Muscle of leg (tissue), 11 donors: ENCODE measurements around the gene CHST3. TPM values are rescaled to one million over a fixed set of nuclear protein-coding genes. Genes with fewer than 3 reads are reported as not detected.

ENCODE experiments used
- DNase-seq: peaks from one replicate; pipeline ENCODE4 v3.0.0; 2013
- H3K27ac ChIP-seq: one replicate; pipeline ENCODE4 v1.5.1; 2013; ENCODE audit warnings: mild to moderate bottlenecking, low read length, control low read depth
- H3K27me3 ChIP-seq: one replicate; pipeline ENCODE4 v1.6.1; 2013; ENCODE audit warnings: low read length; ENCODE audit not compliant: control insufficient read depth, insufficient read depth
- H3K36me3 ChIP-seq: one replicate; pipeline ENCODE4 v1.6.1; 2013; ENCODE audit warnings: low read length; ENCODE audit not compliant: control insufficient read depth, insufficient read depth
- H3K4me1 ChIP-seq: one replicate; pipeline ENCODE4 v1.6.1; 2013; ENCODE audit warnings: low read length; ENCODE audit not compliant: control insufficient read depth, insufficient read depth
- H3K4me3 ChIP-seq: one replicate; pipeline ENCODE4 v1.5.1; 2013; ENCODE audit warnings: low read length, control low read depth
- H3K9me3 ChIP-seq: replicated peaks from 2 replicates; pipeline ENCODE4 v1.6.1; 2013; ENCODE audit warnings: low read depth, low read length; ENCODE audit not compliant: control insufficient read depth
- WGBS: methylation state at CpG from one replicate; pipeline ENCODE4 v1.1.5; 2013; ENCODE audit warnings: missing lambda C conversion rate; ENCODE audit not compliant: insufficient coverage; 5-methylcytosine and 5-hydroxymethylcytosine counted together
- polyA plus RNA-seq, 8 donors: library from polyadenylated mRNA; unstranded; fragments of 120-200 nt; gene quantifications; one replicate each; pipeline versions ENCODE4 v1.2.1 to v1.2.3, GENCODE V29; 2013; ENCODE audit warnings: inconsistent platforms in 1 of 8, low replicate concordance in 1 of 8; ENCODE audit not compliant: insufficient read length in 8 of 8, insufficient read depth in 1 of 8
- total RNA-seq: library from RNA; stranded (reverse); fragments of 120-200 nt; gene quantifications from one replicate; pipeline ENCODE4 v1.2.4, GENCODE V29; 2013

Gene CHST3
- total and polyA plus RNA-seq, 9 donors, result 10.2 to 19.0 (median 13.1) TPM

- H3K9me3 ChIP-seq, result peaks cover 47% of the 10 kb centered on the region
- 93% methylated on average over 3 of the region's 3 CpGs for WGBS
- H3K27ac ChIP-seq, result no peak overlapping the region
- H3K4me3 ChIP-seq, result no peak overlapping the region
- no peak for DNase-seq
- no peaks in the 10 kb centered on the region for H3K36me3 ChIP-seq
- H3K27me3 ChIP-seq, result no peaks in the 10 kb centered on the region
- H3K4me1 ChIP-seq, result no peaks in the 10 kb centered on the region
Measured at GRCh38 chr10:71946700-71947099, 17.5 kb upstream of the CHST3 start.

DNA sequence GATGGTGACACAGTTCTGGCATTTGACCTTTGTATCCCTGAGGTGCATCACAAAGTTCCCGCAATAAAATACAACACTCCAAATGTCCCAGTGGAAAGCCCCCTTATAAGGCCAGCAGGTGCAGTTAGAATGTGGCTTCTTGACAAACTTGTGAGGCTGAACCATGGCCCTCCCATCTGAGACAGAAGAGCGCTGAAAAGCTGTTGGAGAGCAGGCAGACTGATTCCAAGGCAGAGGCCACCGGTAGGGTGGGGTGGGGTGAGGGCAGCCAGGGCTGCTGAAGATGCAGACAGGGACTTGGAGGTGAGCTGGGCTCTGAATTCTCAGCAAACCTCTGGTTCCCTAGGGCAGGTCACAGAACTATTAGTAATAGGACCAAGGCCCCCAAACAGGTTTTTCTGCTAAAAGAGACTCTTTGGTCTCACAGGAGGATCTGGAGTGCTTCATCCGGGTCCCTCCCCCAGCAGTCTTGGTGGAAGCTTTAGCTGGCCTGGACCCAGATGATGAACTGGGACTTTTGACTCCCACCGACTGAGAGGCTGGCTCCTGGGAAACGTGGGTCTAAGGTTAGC lies 15.6 kb upstream of the CHST3 start:
- peaks cover 43% of the 10 kb centered on the region for H3K9me3 ChIP-seq
- no peaks in the 10 kb centered on the region for H3K27me3 ChIP-seq
- H3K4me1 ChIP-seq, result no peaks in the 10 kb centered on the region
- H3K27ac ChIP-seq, result no peak overlapping the region
- no peak overlapping the region for H3K4me3 ChIP-seq
- WGBS, result 64% methylated on average over 5 of the region's 6 CpGs
- no peak for DNase-seq
- H3K36me3 ChIP-seq, result no peaks in the 10 kb centered on the region

- WGBS, result 79% methylated on average over 6 of the region's 6 CpGs
- Histone ChIP-seq H3K27me3 (no peaks in the 10 kb centered on the region), H3K36me3 (no peaks in the 10 kb centered on the region), H3K4me3 (no peak overlapping the region), H3K27ac (no peak overlapping the region), H3K4me1 (no peaks in the 10 kb centered on the region), H3K9me3 (peaks cover 36% of the 10 kb centered on the region)
- DNase-seq, result no peak
Measured at GRCh38 chr10:71950683-71951082, 13.5 kb upstream of the CHST3 start.

- H3K4me3 ChIP-seq, result no peak overlapping the region
- 48% methylated on average over 3 of the region's 3 CpGs for WGBS
- DNase-seq, result no peak
- H3K27me3 ChIP-seq, result no peaks in the 10 kb centered on the region
- no peaks in the 10 kb centered on the region for H3K4me1 ChIP-seq
- H3K36me3 ChIP-seq, result no peaks in the 10 kb centered on the region
- peaks cover 22% of the 10 kb centered on the region for H3K9me3 ChIP-seq
- H3K27ac ChIP-seq, result no peak overlapping the region
Measured at GRCh38 chr10:71952745-71953144, 11.4 kb upstream of the CHST3 start.

DNA sequence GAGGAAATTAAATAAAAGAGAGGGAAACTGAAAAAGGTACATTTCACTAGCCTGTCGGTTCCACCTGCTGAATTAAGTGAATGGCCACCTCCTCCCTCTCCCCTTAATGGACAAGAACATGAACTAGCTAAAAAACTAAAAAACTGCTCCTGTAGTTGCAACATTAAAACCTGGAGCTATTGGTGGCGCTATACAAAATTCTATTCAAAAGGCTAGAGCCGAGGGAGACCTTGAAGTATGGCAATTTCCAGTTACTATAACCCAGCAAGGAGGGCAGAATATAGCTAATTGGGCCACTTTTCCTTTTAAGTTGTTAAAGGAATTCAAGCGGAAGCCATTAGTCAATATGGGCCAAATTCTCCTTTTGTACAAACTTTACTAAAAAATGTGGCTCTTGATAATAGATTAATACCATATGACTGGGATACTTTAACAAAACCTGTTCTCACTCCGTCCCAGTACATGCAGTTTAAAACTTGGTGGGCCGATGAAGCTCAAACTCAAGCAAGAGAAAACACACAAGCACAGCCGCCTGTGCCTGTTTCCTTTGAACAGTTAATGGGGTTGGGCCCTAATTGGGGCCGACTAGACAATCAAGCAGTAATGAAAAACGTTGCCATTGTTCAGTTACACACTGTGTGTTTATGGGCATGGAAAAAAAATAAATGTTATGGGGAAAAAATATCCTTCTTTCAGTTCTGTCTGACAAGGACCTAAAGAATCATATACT lies 6.5 kb upstream of the CHST3 start:
- Histone ChIP-seq H3K4me1 (no peaks in the 10 kb centered on the region), H3K36me3 (no peaks in the 10 kb centered on the region), H3K9me3 (peaks cover 16% of the 10 kb centered on the region), H3K27me3 (no peaks in the 10 kb centered on the region), H3K27ac (no peak overlapping the region), H3K4me3 (no peak overlapping the region)
- WGBS, result 50% methylated on average over 2 of the region's 9 CpGs
- no peak for DNase-seq

DNA sequence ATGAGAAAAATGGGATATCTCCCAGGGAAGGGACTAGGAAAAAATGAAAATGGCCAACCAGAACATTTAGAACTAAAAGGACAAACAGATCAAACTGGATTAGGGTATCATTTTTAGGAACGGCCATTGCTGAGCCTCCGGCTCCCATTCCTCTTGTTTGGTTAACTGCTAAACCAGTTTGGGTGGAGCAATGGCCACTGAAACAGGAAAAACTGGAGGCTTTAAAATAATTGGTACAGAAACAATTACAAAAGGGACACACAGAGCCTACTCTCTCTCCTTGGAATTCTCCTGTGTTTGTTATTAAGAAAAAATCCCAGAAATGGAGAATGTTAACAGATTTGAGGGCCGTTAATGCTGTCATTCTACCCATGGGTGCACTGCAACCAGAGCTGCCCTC lies 4.7 kb upstream of the CHST3 start:
- WGBS, result no CpG with 5 or more reads among the region's 3 CpGs
- Histone ChIP-seq H3K4me3 (no peak overlapping the region), H3K4me1 (peaks cover 12% of the 10 kb centered on the region), H3K27me3 (no peaks in the 10 kb centered on the region), H3K27ac (no peak overlapping the region), H3K9me3 (peaks cover 15% of the 10 kb centered on the region), H3K36me3 (no peaks in the 10 kb centered on the region)
- no peak for DNase-seq

- Histone ChIP-seq H3K36me3 (no peaks in the 10 kb centered on the region), H3K9me3 (no peaks in the 10 kb centered on the region), H3K4me3 (no peak overlapping the region), H3K27me3 (peaks cover 3% of the 10 kb centered on the region), H3K27ac (no peak overlapping the region), H3K4me1 (peaks cover 28% of the 10 kb centered on the region)
- DNase-seq, result no peak
- 82% methylated on average over 10 of the region's 10 CpGs for WGBS
Measured at GRCh38 chr10:71961831-71962230, 2.4 kb upstream of the CHST3 start.

DNA sequence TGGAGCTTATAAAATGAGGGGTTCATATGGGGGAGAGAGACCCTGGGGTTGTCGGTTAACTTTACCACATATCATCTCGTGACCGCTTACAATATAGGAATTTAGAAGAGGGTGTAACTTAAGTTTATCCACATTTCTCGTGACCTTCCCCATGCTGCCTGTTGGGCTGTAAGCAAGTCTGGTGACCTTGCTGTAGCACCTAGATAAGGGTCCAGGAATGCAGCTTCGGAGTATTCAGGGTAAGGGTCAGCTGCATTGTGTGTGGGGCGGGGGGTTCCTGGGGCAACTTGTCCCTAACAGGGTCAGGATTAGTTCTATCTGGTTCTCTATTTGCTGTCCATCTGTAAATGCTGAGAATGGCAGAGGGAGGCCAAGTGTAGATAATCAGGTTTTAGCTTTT lies 1.3 kb upstream of the CHST3 start:
- Histone ChIP-seq H3K27me3 (peaks cover 3% of the 10 kb centered on the region), H3K4me3 (no peak overlapping the region), H3K36me3 (no peaks in the 10 kb centered on the region), H3K27ac (peak overlapping the region; percentile 86), H3K4me1 (peaks cover 28% of the 10 kb centered on the region), H3K9me3 (no peaks in the 10 kb centered on the region)
- DNase-seq, result no peak
- WGBS, result 86% methylated on average over 2 of the region's 6 CpGs

GRCh38 chr10:71963351-71964097 lies 671 bp upstream of the CHST3 start:
- no peaks in the 10 kb centered on the region for H3K9me3 ChIP-seq
- peak; percentile 87 for DNase-seq
- peak overlapping the region; percentile 86 for H3K27ac ChIP-seq
- WGBS, result 13% methylated on average over 36 of the region's 42 CpGs
- H3K4me3 ChIP-seq, result peak overlapping the region; percentile 86
- H3K4me1 ChIP-seq, result peaks cover 29% of the 10 kb centered on the region
- no peaks in the 10 kb centered on the region for H3K36me3 ChIP-seq
- peaks cover 3% of the 10 kb centered on the region for H3K27me3 ChIP-seq

DNA sequence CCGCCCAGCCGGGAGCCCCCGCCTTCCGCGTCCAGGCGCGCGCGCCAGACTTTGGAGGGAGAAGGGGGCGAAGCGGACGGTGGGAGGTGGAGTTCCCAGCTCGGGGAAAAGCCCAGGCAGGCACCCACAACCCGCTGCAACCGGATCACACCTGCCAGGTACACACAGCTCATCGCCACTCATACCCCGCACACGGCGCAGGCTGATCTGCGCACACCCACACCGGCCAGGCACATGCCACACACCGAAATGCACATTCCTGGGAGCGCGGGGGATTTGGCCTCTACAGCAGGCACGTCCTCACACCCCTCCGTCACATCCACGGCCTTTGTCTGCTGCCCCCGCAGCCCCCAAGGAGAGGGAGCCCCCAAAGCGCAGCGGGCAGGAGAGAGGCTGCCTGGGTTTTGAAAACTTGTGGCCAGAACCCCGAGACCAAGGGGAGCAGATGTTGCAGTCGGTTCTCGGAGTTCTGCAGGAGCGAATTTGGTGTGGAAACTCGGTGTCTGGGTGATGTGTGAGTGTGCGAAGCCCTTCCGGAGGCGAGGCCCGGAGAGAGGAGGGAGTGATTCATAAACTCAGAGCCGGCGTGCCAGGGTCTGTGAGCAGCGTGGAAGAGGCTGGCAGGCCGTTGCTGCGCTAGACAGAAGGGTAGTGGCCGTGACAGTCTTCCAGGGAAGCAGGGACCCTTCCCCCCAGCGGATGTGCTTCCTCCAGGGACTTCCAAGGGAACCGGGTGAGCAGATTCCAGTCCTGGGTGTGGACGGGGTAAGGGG lies 734 bp downstream of the CHST3 start:
- H3K9me3 ChIP-seq, result no peaks in the 10 kb centered on the region
- H3K27me3 ChIP-seq, result peaks cover 3% of the 10 kb centered on the region
- H3K36me3 ChIP-seq, result peaks cover 4% of the 10 kb centered on the region
- H3K4me1 ChIP-seq, result peaks cover 38% of the 10 kb centered on the region
- peak overlapping the region; percentile 86 for H3K4me3 ChIP-seq
- H3K27ac ChIP-seq, result peak overlapping the region; percentile 86
- under 1% methylated on average over 38 of the region's 48 CpGs for WGBS
- DNase-seq, result peak; percentile 79
